ENCODE measurements around the gene ERRFI1.

DNA sequence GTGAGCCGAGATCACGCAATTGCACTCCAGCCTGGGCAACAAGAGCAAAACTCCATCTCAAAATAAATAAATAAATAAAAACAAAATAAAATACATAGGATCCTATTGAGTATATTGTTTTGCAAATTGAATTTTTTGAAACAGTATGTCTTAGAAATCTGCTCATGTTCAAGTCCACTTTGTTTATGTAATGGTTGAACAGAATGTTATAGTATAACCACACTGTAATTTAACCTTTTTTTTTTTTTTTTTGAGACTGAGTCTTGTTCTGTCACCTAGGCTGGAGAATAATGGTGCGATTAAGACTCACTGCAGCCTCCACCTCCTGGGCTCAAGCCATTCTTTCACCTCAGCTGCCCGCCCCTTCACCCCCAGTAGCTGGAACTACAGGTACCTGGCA lies 33.2 kb downstream of the ERRFI1 start:
- TF ChIP-seq POLR2A (IDR thresholded peaks at IDR 0.05; ENCODE audit: low read depth, low read length) (no peak), POLR2AphosphoS5 (IDR thresholded peaks at IDR 0.05; ENCODE audit: low read depth, low read length) (no peak)

Measured in GM12892 (cell line).